ENCODE results near the gene ADGRF3. TPM values are rescaled to one million over a fixed set of nuclear protein-coding genes. Genes with fewer than 3 reads are reported as not detected.

Gene ADGRF3
- total RNA-seq, 2 donors from 2014 or later = 0.97 to 1.3 TPM

- no peak for DNase-seq
Observed at GRCh38 chr2:26300234-26300925, 46.2 kb downstream of the ADGRF3 start.

GRCh38 chr2:26299471-26300101 lies 47.0 kb downstream of the ADGRF3 start:
- H3K36me3 Mint-ChIP-seq (ENCODE audit: low read depth) = no peaks in the 10 kb centered on the region
- DNase-seq (no peak), ATAC-seq (peak; percentile 63)
- H3K4me1 Mint-ChIP-seq = no peaks in the 10 kb centered on the region
- no peaks in the 10 kb centered on the region for H3K27me3 Mint-ChIP-seq
- H3K4me3 Mint-ChIP-seq = no peak overlapping the region
- no peak overlapping the region for H3K27ac Mint-ChIP-seq
- H3K9me3 ChIP-seq (ENCODE audit: control insufficient read depth, low read length, poor library complexity, severe bottlenecking) = no peaks in the 10 kb centered on the region

More at GRCh38 chr2:26300234-26300925, 46.2 kb downstream of the ADGRF3 start:
- no peak overlapping the region for H3K4me3 Mint-ChIP-seq
- H3K9me3 ChIP-seq (ENCODE audit: control insufficient read depth, low read length, poor library complexity, severe bottlenecking) = no peaks in the 10 kb centered on the region
- no peaks in the 10 kb centered on the region for H3K4me1 Mint-ChIP-seq
- no peak overlapping the region for H3K27ac Mint-ChIP-seq
- H3K36me3 Mint-ChIP-seq (ENCODE audit: low read depth) = no peaks in the 10 kb centered on the region
- peak; percentile 57 for ATAC-seq
- H3K27me3 Mint-ChIP-seq = no peaks in the 10 kb centered on the region

GRCh38 chr2:26298638-26299393 lies 47.8 kb downstream of the ADGRF3 start:
- ATAC-seq (peak; percentile 61), DNase-seq (no peak)
- Mint-ChIP-seq H3K4me3 (no peak overlapping the region), H3K27me3 (no peaks in the 10 kb centered on the region), H3K36me3 (ENCODE audit: low read depth) (no peaks in the 10 kb centered on the region), H3K4me1 (no peaks in the 10 kb centered on the region), H3K27ac (no peak overlapping the region)
- no peaks in the 10 kb centered on the region for H3K9me3 ChIP-seq (ENCODE audit: control insufficient read depth, low read length, poor library complexity, severe bottlenecking)

- DNase-seq (no peak), ATAC-seq (no peak)
- H3K9me3 ChIP-seq (ENCODE audit: control insufficient read depth, low read length, poor library complexity, severe bottlenecking) = no peaks in the 10 kb centered on the region
- H3K27ac Mint-ChIP-seq = no peak overlapping the region
- H3K4me3 Mint-ChIP-seq = no peak overlapping the region
- no peaks in the 10 kb centered on the region for H3K4me1 Mint-ChIP-seq
- no peaks in the 10 kb centered on the region for H3K27me3 Mint-ChIP-seq
- H3K36me3 Mint-ChIP-seq (ENCODE audit: low read depth) = no peaks in the 10 kb centered on the region
Observed at GRCh38 chr2:26298286-26298637, 48.3 kb downstream of the ADGRF3 start.

GRCh38 chr2:26297061-26297460 lies 49.5 kb downstream of the ADGRF3 start:
- DNase-seq = no peak
- Mint-ChIP-seq H3K4me3 (no peak overlapping the region), H3K27me3 (no peaks in the 10 kb centered on the region), H3K36me3 (ENCODE audit: low read depth) (no peaks in the 10 kb centered on the region), H3K4me1 (no peaks in the 10 kb centered on the region), H3K27ac (no peak overlapping the region)
- no peaks in the 10 kb centered on the region for H3K9me3 ChIP-seq (ENCODE audit: control insufficient read depth, low read length, poor library complexity, severe bottlenecking)
- no peak for ATAC-seq

GRCh38 chr2:26295511-26295910 lies 51.1 kb downstream of the ADGRF3 start:
- no peaks in the 10 kb centered on the region for H3K4me1 Mint-ChIP-seq
- no peak overlapping the region for H3K27ac Mint-ChIP-seq
- H3K27me3 Mint-ChIP-seq = no peaks in the 10 kb centered on the region
- DNase-seq (no peak), ATAC-seq (no peak)
- H3K36me3 Mint-ChIP-seq (ENCODE audit: low read depth) = no peaks in the 10 kb centered on the region
- no peaks in the 10 kb centered on the region for H3K9me3 ChIP-seq (ENCODE audit: control insufficient read depth, low read length, poor library complexity, severe bottlenecking)
- H3K4me3 Mint-ChIP-seq = no peak overlapping the region

GRCh38 chr2:26292646-26293045 lies 53.9 kb downstream of the ADGRF3 start:
- Mint-ChIP-seq H3K27ac (no peak overlapping the region), H3K4me3 (no peak overlapping the region), H3K36me3 (ENCODE audit: low read depth) (no peaks in the 10 kb centered on the region), H3K4me1 (no peaks in the 10 kb centered on the region), H3K27me3 (no peaks in the 10 kb centered on the region)
- DNase-seq (no peak), ATAC-seq (no peak)
- H3K9me3 ChIP-seq (ENCODE audit: control insufficient read depth, low read length, poor library complexity, severe bottlenecking) = no peaks in the 10 kb centered on the region

- no peak for DNase-seq
- H3K27me3 Mint-ChIP-seq = no peaks in the 10 kb centered on the region
- no peak overlapping the region for H3K4me3 Mint-ChIP-seq
- no peak for ATAC-seq
- no peaks in the 10 kb centered on the region for H3K9me3 ChIP-seq (ENCODE audit: control insufficient read depth, low read length, poor library complexity, severe bottlenecking)
- H3K4me1 Mint-ChIP-seq = peaks cover 2% of the 10 kb centered on the region
- no peak overlapping the region for H3K27ac Mint-ChIP-seq
- no peaks in the 10 kb centered on the region for H3K36me3 Mint-ChIP-seq (ENCODE audit: low read depth)
Observed at GRCh38 chr2:26290001-26290400, 56.6 kb downstream of the ADGRF3 start.

GRCh38 chr2:26285931-26286330 lies 60.7 kb downstream of the ADGRF3 start:
- DNase-seq = no peak
- H3K9me3 ChIP-seq (ENCODE audit: control insufficient read depth, low read length, poor library complexity, severe bottlenecking) = no peaks in the 10 kb centered on the region
- H3K27me3 Mint-ChIP-seq = no peaks in the 10 kb centered on the region
- no peak overlapping the region for H3K27ac Mint-ChIP-seq
- ATAC-seq = no peak
- H3K36me3 Mint-ChIP-seq (ENCODE audit: low read depth) = peaks cover 7% of the 10 kb centered on the region
- H3K4me1 Mint-ChIP-seq = peaks cover 2% of the 10 kb centered on the region
- no peak overlapping the region for H3K4me3 Mint-ChIP-seq

GRCh38 chr2:26284132-26284531 lies 62.5 kb downstream of the ADGRF3 start:
- no peak for ATAC-seq
- Mint-ChIP-seq H3K36me3 (ENCODE audit: low read depth) (peaks cover 9% of the 10 kb centered on the region), H3K4me3 (no peak overlapping the region), H3K4me1 (peaks cover 2% of the 10 kb centered on the region), H3K27me3 (no peaks in the 10 kb centered on the region), H3K27ac (no peak overlapping the region)
- no peak for DNase-seq
- no peaks in the 10 kb centered on the region for H3K9me3 ChIP-seq (ENCODE audit: control insufficient read depth, low read length, poor library complexity, severe bottlenecking)

- H3K27ac Mint-ChIP-seq = no peak overlapping the region
- DNase-seq = no peak
- H3K4me1 Mint-ChIP-seq = peaks cover 2% of the 10 kb centered on the region
- no peaks in the 10 kb centered on the region for H3K27me3 Mint-ChIP-seq
- H3K36me3 Mint-ChIP-seq (ENCODE audit: low read depth) = peaks cover 9% of the 10 kb centered on the region
- H3K9me3 ChIP-seq (ENCODE audit: control insufficient read depth, low read length, poor library complexity, severe bottlenecking) = no peaks in the 10 kb centered on the region
- ATAC-seq = no peak
- H3K4me3 Mint-ChIP-seq = no peak overlapping the region
Observed at GRCh38 chr2:26283606-26284005, 63.0 kb downstream of the ADGRF3 start.

- Mint-ChIP-seq H3K4me1 (peaks cover 4% of the 10 kb centered on the region), H3K27me3 (no peaks in the 10 kb centered on the region), H3K36me3 (ENCODE audit: low read depth) (peaks cover 9% of the 10 kb centered on the region), H3K4me3 (no peak overlapping the region), H3K27ac (no peak overlapping the region)
- H3K9me3 ChIP-seq (ENCODE audit: control insufficient read depth, low read length, poor library complexity, severe bottlenecking) = no peaks in the 10 kb centered on the region
- DNase-seq = no peak
- ATAC-seq = no peak
Observed at GRCh38 chr2:26281226-26281625, 65.4 kb downstream of the ADGRF3 start.

GRCh38 chr2:26279886-26280285 lies 66.7 kb downstream of the ADGRF3 start:
- Mint-ChIP-seq H3K27me3 (no peaks in the 10 kb centered on the region), H3K36me3 (ENCODE audit: low read depth) (peaks cover 9% of the 10 kb centered on the region), H3K4me3 (no peak overlapping the region), H3K27ac (no peak overlapping the region), H3K4me1 (peaks cover 2% of the 10 kb centered on the region)
- H3K9me3 ChIP-seq (ENCODE audit: control insufficient read depth, low read length, poor library complexity, severe bottlenecking) = no peaks in the 10 kb centered on the region
- DNase-seq (no peak), ATAC-seq (no peak)

Data from T-helper 17 cell (primary cell).